Measurements from ENCODE around the gene COLEC11.

GRCh38 chr2:3677436-3677835, 82.5 kb downstream of the COLEC11 start:
- TF ChIP-seq MAZ (IDR thresholded peaks at IDR 0.05; ENCODE audit: borderline replicate concordance, low read depth, low read length) (no peak), SREBF2 (IDR thresholded peaks at IDR 0.05) (no peak), EHMT2 (IDR thresholded peaks at IDR 0.05; ENCODE audit: low read depth) (no peak)
- TF ChIP-seq, protein P1, sequence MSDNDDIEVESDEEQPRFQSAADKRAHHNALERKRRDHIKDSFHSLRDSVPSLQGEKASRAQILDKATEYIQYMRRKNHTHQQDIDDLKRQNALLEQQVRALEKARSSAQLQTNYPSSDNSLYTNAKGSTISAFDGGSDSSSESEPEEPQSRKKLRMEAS (IDR thresholded peaks at IDR 0.05), result no peak
- TF ChIP-seq, protein P2, sequence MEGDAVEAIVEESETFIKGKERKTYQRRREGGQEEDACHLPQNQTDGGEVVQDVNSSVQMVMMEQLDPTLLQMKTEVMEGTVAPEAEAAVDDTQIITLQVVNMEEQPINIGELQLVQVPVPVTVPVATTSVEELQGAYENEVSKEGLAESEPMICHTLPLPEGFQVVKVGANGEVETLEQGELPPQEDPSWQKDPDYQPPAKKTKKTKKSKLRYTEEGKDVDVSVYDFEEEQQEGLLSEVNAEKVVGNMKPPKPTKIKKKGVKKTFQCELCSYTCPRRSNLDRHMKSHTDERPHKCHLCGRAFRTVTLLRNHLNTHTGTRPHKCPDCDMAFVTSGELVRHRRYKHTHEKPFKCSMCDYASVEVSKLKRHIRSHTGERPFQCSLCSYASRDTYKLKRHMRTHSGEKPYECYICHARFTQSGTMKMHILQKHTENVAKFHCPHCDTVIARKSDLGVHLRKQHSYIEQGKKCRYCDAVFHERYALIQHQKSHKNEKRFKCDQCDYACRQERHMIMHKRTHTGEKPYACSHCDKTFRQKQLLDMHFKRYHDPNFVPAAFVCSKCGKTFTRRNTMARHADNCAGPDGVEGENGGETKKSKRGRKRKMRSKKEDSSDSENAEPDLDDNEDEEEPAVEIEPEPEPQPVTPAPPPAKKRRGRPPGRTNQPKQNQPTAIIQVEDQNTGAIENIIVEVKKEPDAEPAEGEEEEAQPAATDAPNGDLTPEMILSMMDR (IDR thresholded peaks at IDR 0.05), result no peak
